ENCODE data around the gene WNT5B. TPM values are rescaled to one million over a fixed set of nuclear protein-coding genes. Genes with fewer than 3 reads are reported as not detected.

Gene WNT5B
- total RNA-seq, 1 donor from 2014 or later, result 0.79 TPM

- no peak for FAIRE-seq
- peak; percentile 78 for DNase-seq (ENCODE audit: low read depth)
These were observed 45.5 kb upstream of the WNT5B start for GRCh38 chr12:1583421-1584078.

DNA sequence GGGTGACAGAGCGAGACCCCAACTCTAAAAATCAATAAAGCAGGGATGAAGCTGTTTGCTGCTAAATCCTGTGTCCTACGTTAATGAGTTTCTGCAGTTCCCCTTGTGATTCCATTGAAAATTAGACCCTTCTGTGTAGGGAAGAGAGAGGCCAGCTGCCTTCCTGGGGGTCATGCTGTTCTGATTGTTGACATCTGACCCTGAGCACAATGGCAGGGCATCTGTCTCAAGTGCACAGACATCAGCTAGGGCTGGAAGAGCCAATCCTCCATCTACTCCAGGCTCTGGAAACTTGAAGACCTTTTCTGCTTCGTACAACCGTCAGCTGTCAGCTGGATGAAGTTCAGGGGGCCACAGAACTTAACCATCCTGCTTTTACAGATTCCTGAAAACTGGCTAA lies 44.7 kb upstream of the WNT5B start:
- TF ChIP-seq, protein P1, sequence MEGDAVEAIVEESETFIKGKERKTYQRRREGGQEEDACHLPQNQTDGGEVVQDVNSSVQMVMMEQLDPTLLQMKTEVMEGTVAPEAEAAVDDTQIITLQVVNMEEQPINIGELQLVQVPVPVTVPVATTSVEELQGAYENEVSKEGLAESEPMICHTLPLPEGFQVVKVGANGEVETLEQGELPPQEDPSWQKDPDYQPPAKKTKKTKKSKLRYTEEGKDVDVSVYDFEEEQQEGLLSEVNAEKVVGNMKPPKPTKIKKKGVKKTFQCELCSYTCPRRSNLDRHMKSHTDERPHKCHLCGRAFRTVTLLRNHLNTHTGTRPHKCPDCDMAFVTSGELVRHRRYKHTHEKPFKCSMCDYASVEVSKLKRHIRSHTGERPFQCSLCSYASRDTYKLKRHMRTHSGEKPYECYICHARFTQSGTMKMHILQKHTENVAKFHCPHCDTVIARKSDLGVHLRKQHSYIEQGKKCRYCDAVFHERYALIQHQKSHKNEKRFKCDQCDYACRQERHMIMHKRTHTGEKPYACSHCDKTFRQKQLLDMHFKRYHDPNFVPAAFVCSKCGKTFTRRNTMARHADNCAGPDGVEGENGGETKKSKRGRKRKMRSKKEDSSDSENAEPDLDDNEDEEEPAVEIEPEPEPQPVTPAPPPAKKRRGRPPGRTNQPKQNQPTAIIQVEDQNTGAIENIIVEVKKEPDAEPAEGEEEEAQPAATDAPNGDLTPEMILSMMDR (IDR thresholded peaks at IDR 0.05; ENCODE audit: insufficient read depth, low read length, severe bottlenecking), result no peak
- no peaks in the 10 kb centered on the region for H3K27me3 ChIP-seq (ENCODE audit: control insufficient read depth, insufficient read depth, low read length)
- FAIRE-seq, result no peak
- DNase-seq (ENCODE audit: low read depth), result no peak
- no peaks in the 10 kb centered on the region for H3K36me3 ChIP-seq (ENCODE audit: control insufficient read depth, insufficient read depth, low read length)
- H3K4me3 ChIP-seq (ENCODE audit: low read depth, low read length), result no peak overlapping the region

More at GRCh38 chr12:1583421-1584078, 45.5 kb upstream of the WNT5B start:
- Histone ChIP-seq H3K36me3 (ENCODE audit: control insufficient read depth, insufficient read depth, low read length) (no peaks in the 10 kb centered on the region), H3K27me3 (ENCODE audit: control insufficient read depth, insufficient read depth, low read length) (no peaks in the 10 kb centered on the region), H3K4me3 (ENCODE audit: low read depth, low read length) (no peak overlapping the region)
- TF ChIP-seq, protein P1 (IDR thresholded peaks at IDR 0.05; ENCODE audit: insufficient read depth, low read length, severe bottlenecking), result peak; percentile 78

GRCh38 chr12:1587927-1588574 lies 41.0 kb upstream of the WNT5B start:
- H3K27me3 ChIP-seq (ENCODE audit: control insufficient read depth, insufficient read depth, low read length), result no peaks in the 10 kb centered on the region
- DNase-seq (ENCODE audit: low read depth) (no peak), FAIRE-seq (no peak)
- TF ChIP-seq, protein P1 (IDR thresholded peaks at IDR 0.05; ENCODE audit: insufficient read depth, low read length, severe bottlenecking), result no peak
- no peaks in the 10 kb centered on the region for H3K36me3 ChIP-seq (ENCODE audit: control insufficient read depth, insufficient read depth, low read length)
- no peak overlapping the region for H3K4me3 ChIP-seq (ENCODE audit: low read depth, low read length)

GRCh38 chr12:1588575-1588947 lies 40.5 kb upstream of the WNT5B start:
- no peak for DNase-seq (ENCODE audit: low read depth)
- Histone ChIP-seq H3K27me3 (ENCODE audit: control insufficient read depth, insufficient read depth, low read length) (no peaks in the 10 kb centered on the region), H3K4me3 (ENCODE audit: low read depth, low read length) (no peak overlapping the region), H3K36me3 (ENCODE audit: control insufficient read depth, insufficient read depth, low read length) (no peaks in the 10 kb centered on the region)
- TF ChIP-seq, protein P1 (IDR thresholded peaks at IDR 0.05; ENCODE audit: insufficient read depth, low read length, severe bottlenecking), result no peak
- FAIRE-seq, result no peak

- TF ChIP-seq, protein P1 (IDR thresholded peaks at IDR 0.05; ENCODE audit: insufficient read depth, low read length, severe bottlenecking), result no peak
- H3K36me3 ChIP-seq (ENCODE audit: control insufficient read depth, insufficient read depth, low read length), result no peaks in the 10 kb centered on the region
- no peaks in the 10 kb centered on the region for H3K27me3 ChIP-seq (ENCODE audit: control insufficient read depth, insufficient read depth, low read length)
- H3K4me3 ChIP-seq (ENCODE audit: low read depth, low read length), result no peak overlapping the region
- no peak for FAIRE-seq
- no peak for DNase-seq (ENCODE audit: low read depth)
These were observed 38.6 kb upstream of the WNT5B start for GRCh38 chr12:1590221-1590979.

Data from bronchial epithelial cell (primary cell).